Suprapubic skin (tissue), 3 donors: ENCODE data around the gene CASP9.
"Not testable (repeated sequence)": the region's sequence is repeated elsewhere in the genome, so short reads cannot be mapped to it uniquely, and the experiment has no call there.

ENCODE experiments used
- POLR2AphosphoS5 ChIP-seq, 3 donors: sonication (generic); formaldehyde crosslinking; IDR thresholded peaks; one replicate each; pipeline ENCODE4 v1.6.1; 2017; ENCODE audit warnings: antibody characterized with exemption in 3 of 3
- TF ChIP-seq, protein P1 (sequence below), 2 donors: fragments of 200-600 bp in 1 of 2; fragments of 450-650 bp in 1 of 2; sonication (generic) in 1 of 2; IDR thresholded peaks; one replicate each; pipeline ENCODE4 v1.5.1; 2016 to 2019; ENCODE audit warnings: antibody characterized with exemption in 2 of 2, mild to moderate bottlenecking in 1 of 2, moderate library complexity in 1 of 2

DNA sequence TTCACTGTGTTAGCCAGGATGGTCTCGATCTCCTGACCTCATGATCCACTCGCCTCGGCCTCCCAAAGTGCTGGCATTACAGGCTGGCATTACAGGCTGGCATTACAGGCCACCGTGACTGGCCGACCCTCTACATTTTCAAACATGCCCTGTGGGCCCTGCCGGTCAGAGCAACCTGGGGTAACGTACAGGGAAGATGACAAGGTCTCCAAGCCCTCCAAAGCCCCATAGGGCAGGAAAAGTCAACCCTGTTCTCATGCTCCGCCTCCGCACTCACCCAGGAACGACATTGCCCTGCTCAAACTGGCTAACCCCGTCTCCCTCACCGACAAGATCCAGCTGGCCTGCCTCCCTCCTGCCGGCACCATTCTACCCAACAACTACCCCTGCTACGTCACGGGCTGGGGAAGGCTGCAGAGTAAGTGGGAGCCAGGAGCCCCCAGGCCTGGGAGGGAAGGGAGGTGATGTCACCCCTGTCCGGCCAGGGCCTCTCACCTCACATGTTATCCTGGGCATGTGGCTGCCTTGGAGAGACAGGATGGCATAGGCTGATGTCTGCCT is 41.0 kb downstream of the CASP9 start:
- TF ChIP-seq, protein P1, sequence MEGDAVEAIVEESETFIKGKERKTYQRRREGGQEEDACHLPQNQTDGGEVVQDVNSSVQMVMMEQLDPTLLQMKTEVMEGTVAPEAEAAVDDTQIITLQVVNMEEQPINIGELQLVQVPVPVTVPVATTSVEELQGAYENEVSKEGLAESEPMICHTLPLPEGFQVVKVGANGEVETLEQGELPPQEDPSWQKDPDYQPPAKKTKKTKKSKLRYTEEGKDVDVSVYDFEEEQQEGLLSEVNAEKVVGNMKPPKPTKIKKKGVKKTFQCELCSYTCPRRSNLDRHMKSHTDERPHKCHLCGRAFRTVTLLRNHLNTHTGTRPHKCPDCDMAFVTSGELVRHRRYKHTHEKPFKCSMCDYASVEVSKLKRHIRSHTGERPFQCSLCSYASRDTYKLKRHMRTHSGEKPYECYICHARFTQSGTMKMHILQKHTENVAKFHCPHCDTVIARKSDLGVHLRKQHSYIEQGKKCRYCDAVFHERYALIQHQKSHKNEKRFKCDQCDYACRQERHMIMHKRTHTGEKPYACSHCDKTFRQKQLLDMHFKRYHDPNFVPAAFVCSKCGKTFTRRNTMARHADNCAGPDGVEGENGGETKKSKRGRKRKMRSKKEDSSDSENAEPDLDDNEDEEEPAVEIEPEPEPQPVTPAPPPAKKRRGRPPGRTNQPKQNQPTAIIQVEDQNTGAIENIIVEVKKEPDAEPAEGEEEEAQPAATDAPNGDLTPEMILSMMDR (IDR thresholded peaks at IDR 0.05) = not testable (repeated sequence)
- not testable (repeated sequence) for TF ChIP-seq POLR2AphosphoS5 (IDR thresholded peaks at IDR 0.05)
